ENCODE measurements around the gene PDE4A. TPM values are rescaled to one million over a fixed set of nuclear protein-coding genes. Genes with fewer than 3 reads are reported as not detected.
A peak's percentile ranks its signal among the peaks of the same experiment; 100 is the strongest.

Gene PDE4A
- total and polyA plus RNA-seq, 2 experiments from 2014 or later = 2.8 to 4.3 TPM

- H4K20me1 ChIP-seq (ENCODE audit: insufficient read depth, poor library complexity, severe bottlenecking) = no peaks in the 10 kb centered on the region
- 8% methylated on average over 35 of the region's 38 CpGs for WGBS (ENCODE audit: low lambda C conversion rate, missing lambda C conversion rate)
- H3K9me2 ChIP-seq (replicated peaks; ENCODE audit: insufficient read depth) = no peaks in the 10 kb centered on the region
- H3K4me1 ChIP-seq (ENCODE audit: insufficient read depth) = peaks cover 9% of the 10 kb centered on the region
- peak overlapping the region; percentile 89 for H3K4me2 ChIP-seq
- H3K79me2 ChIP-seq = no peaks in the 10 kb centered on the region
- H3K27ac ChIP-seq = no peak overlapping the region
- peak overlapping the region; percentile 17 for H3K4me3 ChIP-seq
- DNase-seq (ENCODE audit: low spot score) = peak; percentile 84
- H2AFZ ChIP-seq = no peak overlapping the region
- peaks cover 82% of the 10 kb centered on the region for H3K27me3 ChIP-seq
- H3K9me3 ChIP-seq (ENCODE audit: low read depth) = no peaks in the 10 kb centered on the region
- no peaks in the 10 kb centered on the region for H3K36me3 ChIP-seq (replicated peaks; ENCODE audit: insufficient read depth, low read depth)
- TF ChIP-seq EZH2 (IDR thresholded peaks at IDR 0.05; ENCODE audit: borderline replicate concordance) (no peak), CTCF (IDR thresholded peaks at IDR 0.05; ENCODE audit: poor library complexity) (peak; percentile 93)
These were observed 3.8 kb downstream of the PDE4A start for GRCh38 chr19:10424011-10424637.

GRCh38 chr19:10427169-10427568, 6.8 kb downstream of the PDE4A start:
- no peaks in the 10 kb centered on the region for H4K20me1 ChIP-seq (ENCODE audit: insufficient read depth, poor library complexity, severe bottlenecking)
- WGBS (ENCODE audit: low lambda C conversion rate, missing lambda C conversion rate) = 89% methylated on average over 6 of the region's 6 CpGs
- H3K36me3 ChIP-seq (replicated peaks; ENCODE audit: insufficient read depth, low read depth) = no peaks in the 10 kb centered on the region
- H3K27me3 ChIP-seq = peaks cover 77% of the 10 kb centered on the region
- H3K27ac ChIP-seq = no peak overlapping the region
- TF ChIP-seq CTCF (IDR thresholded peaks at IDR 0.05; ENCODE audit: poor library complexity) (no peak), EZH2phosphoT487 (IDR thresholded peaks at IDR 0.05; ENCODE audit: low read depth, severe bottlenecking, unreplicated experiment) (no peak), EZH2 (IDR thresholded peaks at IDR 0.05; ENCODE audit: borderline replicate concordance) (no peak)
- DNase-seq (ENCODE audit: low spot score) = no peak
- no peaks in the 10 kb centered on the region for H3K9me2 ChIP-seq (replicated peaks; ENCODE audit: insufficient read depth)
- no peaks in the 10 kb centered on the region for H3K9me3 ChIP-seq (ENCODE audit: low read depth)
- no peak overlapping the region for H3K4me2 ChIP-seq
- H3K4me1 ChIP-seq (ENCODE audit: insufficient read depth) = peaks cover 10% of the 10 kb centered on the region
- no peaks in the 10 kb centered on the region for H3K79me2 ChIP-seq
- H3K4me3 ChIP-seq = no peak overlapping the region
- no peak overlapping the region for H2AFZ ChIP-seq

DNA sequence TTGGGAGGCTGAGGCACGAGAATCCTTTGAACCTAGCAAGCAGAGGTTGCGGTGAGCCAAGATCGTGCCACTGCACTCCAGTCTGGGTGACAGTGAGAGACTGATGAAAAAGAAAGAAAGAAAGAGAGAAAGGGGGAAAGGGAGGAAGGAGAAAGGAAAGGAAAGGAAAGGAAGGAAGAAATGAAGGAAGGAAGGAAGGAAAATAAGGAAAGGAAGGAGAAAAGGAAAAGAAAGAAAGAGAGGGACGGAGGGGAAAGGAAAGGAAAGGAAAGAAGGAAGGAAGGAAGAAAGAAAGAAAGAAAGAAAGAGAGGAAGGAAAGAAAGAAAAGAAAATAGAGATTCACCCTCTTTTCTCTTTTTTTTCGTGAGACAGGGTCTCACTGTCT, 8.7 kb downstream of the PDE4A start:
- Histone ChIP-seq H3K4me3 (no peak overlapping the region), H3K4me2 (no peak overlapping the region), H3K9me2 (replicated peaks; ENCODE audit: insufficient read depth) (no peaks in the 10 kb centered on the region), H3K27me3 (peaks cover 66% of the 10 kb centered on the region), H4K20me1 (ENCODE audit: insufficient read depth, poor library complexity, severe bottlenecking) (no peaks in the 10 kb centered on the region), H2AFZ (no peak overlapping the region), H3K4me1 (ENCODE audit: insufficient read depth) (peaks cover 10% of the 10 kb centered on the region), H3K9me3 (ENCODE audit: low read depth) (no peaks in the 10 kb centered on the region), H3K27ac (no peak overlapping the region), H3K36me3 (replicated peaks; ENCODE audit: insufficient read depth, low read depth) (no peaks in the 10 kb centered on the region), H3K79me2 (no peaks in the 10 kb centered on the region)
- TF ChIP-seq CTCF (IDR thresholded peaks at IDR 0.05; ENCODE audit: poor library complexity) (no peak), EZH2 (IDR thresholded peaks at IDR 0.05; ENCODE audit: borderline replicate concordance) (no peak), EZH2phosphoT487 (IDR thresholded peaks at IDR 0.05; ENCODE audit: low read depth, severe bottlenecking, unreplicated experiment) (no peak)
- WGBS (ENCODE audit: low lambda C conversion rate, missing lambda C conversion rate) = 87% methylated on average over 4 of the region's 5 CpGs
- no peak for DNase-seq (ENCODE audit: low spot score)
